ENCODE results near the gene ERC1. TPM values are rescaled to one million over a fixed set of nuclear protein-coding genes. Genes with fewer than 3 reads are reported as not detected.

The ERC1 gene
- polyA plus RNA-seq, 1 donor from 2014 or later = 7.1 TPM

DNA sequence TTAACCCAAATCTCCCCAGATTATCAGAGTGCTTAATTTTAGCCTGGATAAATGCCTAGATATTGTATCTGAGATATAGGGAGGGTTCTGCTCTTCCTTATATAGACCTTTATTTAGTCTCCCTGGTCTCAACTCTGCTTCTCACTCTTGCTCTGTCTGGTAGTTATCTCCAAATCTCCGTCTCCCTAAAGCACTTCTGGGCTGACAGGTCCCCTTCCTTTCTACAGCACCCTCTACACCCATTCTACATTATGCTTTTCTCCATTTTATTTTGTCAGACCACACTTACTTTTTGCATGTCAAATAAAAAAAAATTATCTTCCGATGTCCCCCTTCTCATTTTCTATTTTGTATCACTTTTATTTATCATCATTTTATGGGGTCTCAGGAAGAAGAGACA is 2.0 kb upstream of the ERC1 start:
- Histone ChIP-seq H3K27me3 (ENCODE audit: insufficient read depth, low read depth, low read length) (no peaks in the 10 kb centered on the region), H2AFZ (ENCODE audit: low read depth, low read length) (no peak overlapping the region), H3K4me2 (ENCODE audit: low read length) (peak overlapping the region; percentile 93), H3K27ac (ENCODE audit: low read length) (no peak overlapping the region), H3K79me2 (replicated peaks; ENCODE audit: insufficient read depth, low read length) (peaks cover 33% of the 10 kb centered on the region), H3K36me3 (ENCODE audit: insufficient read depth, low read length) (no peaks in the 10 kb centered on the region), H3K9me3 (ENCODE audit: low read length) (no peaks in the 10 kb centered on the region), H4K20me1 (ENCODE audit: insufficient read depth) (no peaks in the 10 kb centered on the region), H3K9me2 (ENCODE audit: insufficient read depth, low read length) (no peaks in the 10 kb centered on the region), H3F3A (ENCODE audit: insufficient read depth, low read length, poor library complexity, severe bottlenecking) (no peaks in the 10 kb centered on the region), H3K9ac (ENCODE audit: low read length) (peak overlapping the region; percentile 93), H3K4me3 (ENCODE audit: low read length) (peak overlapping the region; percentile 75)
- TF ChIP-seq, protein P1, sequence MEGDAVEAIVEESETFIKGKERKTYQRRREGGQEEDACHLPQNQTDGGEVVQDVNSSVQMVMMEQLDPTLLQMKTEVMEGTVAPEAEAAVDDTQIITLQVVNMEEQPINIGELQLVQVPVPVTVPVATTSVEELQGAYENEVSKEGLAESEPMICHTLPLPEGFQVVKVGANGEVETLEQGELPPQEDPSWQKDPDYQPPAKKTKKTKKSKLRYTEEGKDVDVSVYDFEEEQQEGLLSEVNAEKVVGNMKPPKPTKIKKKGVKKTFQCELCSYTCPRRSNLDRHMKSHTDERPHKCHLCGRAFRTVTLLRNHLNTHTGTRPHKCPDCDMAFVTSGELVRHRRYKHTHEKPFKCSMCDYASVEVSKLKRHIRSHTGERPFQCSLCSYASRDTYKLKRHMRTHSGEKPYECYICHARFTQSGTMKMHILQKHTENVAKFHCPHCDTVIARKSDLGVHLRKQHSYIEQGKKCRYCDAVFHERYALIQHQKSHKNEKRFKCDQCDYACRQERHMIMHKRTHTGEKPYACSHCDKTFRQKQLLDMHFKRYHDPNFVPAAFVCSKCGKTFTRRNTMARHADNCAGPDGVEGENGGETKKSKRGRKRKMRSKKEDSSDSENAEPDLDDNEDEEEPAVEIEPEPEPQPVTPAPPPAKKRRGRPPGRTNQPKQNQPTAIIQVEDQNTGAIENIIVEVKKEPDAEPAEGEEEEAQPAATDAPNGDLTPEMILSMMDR (IDR thresholded peaks at IDR 0.05; ENCODE audit: poor library complexity, severe bottlenecking) = no peak
- no peak for TF ChIP-seq TAF1 (IDR thresholded peaks at IDR 0.05; ENCODE audit: low read depth)
- TF ChIP-seq, protein P2, sequence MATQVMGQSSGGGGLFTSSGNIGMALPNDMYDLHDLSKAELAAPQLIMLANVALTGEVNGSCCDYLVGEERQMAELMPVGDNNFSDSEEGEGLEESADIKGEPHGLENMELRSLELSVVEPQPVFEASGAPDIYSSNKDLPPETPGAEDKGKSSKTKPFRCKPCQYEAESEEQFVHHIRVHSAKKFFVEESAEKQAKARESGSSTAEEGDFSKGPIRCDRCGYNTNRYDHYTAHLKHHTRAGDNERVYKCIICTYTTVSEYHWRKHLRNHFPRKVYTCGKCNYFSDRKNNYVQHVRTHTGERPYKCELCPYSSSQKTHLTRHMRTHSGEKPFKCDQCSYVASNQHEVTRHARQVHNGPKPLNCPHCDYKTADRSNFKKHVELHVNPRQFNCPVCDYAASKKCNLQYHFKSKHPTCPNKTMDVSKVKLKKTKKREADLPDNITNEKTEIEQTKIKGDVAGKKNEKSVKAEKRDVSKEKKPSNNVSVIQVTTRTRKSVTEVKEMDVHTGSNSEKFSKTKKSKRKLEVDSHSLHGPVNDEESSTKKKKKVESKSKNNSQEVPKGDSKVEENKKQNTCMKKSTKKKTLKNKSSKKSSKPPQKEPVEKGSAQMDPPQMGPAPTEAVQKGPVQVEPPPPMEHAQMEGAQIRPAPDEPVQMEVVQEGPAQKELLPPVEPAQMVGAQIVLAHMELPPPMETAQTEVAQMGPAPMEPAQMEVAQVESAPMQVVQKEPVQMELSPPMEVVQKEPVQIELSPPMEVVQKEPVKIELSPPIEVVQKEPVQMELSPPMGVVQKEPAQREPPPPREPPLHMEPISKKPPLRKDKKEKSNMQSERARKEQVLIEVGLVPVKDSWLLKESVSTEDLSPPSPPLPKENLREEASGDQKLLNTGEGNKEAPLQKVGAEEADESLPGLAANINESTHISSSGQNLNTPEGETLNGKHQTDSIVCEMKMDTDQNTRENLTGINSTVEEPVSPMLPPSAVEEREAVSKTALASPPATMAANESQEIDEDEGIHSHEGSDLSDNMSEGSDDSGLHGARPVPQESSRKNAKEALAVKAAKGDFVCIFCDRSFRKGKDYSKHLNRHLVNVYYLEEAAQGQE (IDR thresholded peaks at IDR 0.05; ENCODE audit: borderline replicate concordance) = no peak
- no peak for TF ChIP-seq EP300 (conservative IDR thresholded peaks at IDR 0.05; ENCODE audit: poor library complexity, severe bottlenecking)
- TF ChIP-seq MXI1 (conservative IDR thresholded peaks at IDR 0.05; ENCODE audit: poor library complexity, severe bottlenecking) = no peak
- no peak for TF ChIP-seq POLR2AphosphoS5 (IDR thresholded peaks at IDR 0.05)
- TF ChIP-seq RAD21 (conservative IDR thresholded peaks at IDR 0.05) = no peak
- no peak for TF ChIP-seq EZH2 (IDR thresholded peaks at IDR 0.05; ENCODE audit: borderline replicate concordance, insufficient read depth, low read length, poor library complexity, severe bottlenecking)
- TF ChIP-seq SMC3 (conservative IDR thresholded peaks at IDR 0.05; ENCODE audit: poor library complexity) = no peak

DNA sequence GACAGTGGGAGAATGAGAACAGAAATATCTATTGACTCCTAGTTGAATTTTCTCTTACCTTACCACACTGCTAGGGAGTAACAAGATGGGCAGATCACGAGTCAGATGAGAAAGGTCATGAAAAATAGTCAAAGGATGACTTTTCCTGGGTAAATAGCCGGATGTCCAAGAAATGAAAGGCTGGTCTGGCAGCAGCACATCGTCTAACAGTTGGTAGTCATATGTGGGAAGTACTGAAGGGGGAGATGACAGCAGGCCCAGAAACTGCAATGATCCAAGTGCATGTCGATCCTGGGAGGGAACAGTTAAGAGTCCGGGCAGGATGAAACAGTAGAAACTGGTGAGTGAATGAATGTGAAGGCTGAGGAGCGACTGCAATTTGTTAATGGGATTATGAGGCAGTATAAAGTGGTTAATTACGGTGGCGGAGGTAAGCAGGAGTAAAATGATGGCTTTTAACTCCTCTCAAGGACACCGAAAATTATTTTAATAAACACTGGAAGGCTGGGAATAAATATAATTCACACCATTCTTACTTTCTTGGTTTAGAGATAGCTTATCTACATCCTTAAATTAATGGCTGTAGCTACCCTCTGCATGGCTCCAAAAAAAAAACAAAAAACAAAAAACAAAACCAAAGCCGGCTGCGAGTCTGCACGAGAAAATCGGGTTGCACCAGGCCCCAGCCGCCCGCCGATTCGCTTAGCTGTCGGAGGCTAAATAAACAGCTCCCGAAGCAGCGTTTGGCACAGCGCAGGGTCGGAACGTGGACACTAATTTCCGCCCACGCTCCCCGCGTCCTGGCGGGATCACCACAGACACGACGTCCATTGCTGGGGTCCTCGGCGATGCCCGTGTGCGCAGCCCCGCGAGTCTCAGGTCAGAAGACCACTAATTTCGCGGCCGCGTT is 1.0 kb upstream of the ERC1 start:
- Histone ChIP-seq H3F3A (ENCODE audit: insufficient read depth, low read length, poor library complexity, severe bottlenecking) (no peaks in the 10 kb centered on the region), H3K36me3 (ENCODE audit: insufficient read depth, low read length) (no peaks in the 10 kb centered on the region), H3K27me3 (ENCODE audit: insufficient read depth, low read depth, low read length) (no peaks in the 10 kb centered on the region), H3K9ac (ENCODE audit: low read length) (peak overlapping the region; percentile 93), H4K20me1 (ENCODE audit: insufficient read depth) (no peaks in the 10 kb centered on the region), H3K79me2 (replicated peaks; ENCODE audit: insufficient read depth, low read length) (peaks cover 40% of the 10 kb centered on the region), H3K4me2 (ENCODE audit: low read length) (peak overlapping the region; percentile 93), H3K9me2 (ENCODE audit: insufficient read depth, low read length) (no peaks in the 10 kb centered on the region), H2AFZ (ENCODE audit: low read depth, low read length) (peak overlapping the region; percentile 86), H3K27ac (ENCODE audit: low read length) (peak overlapping the region; percentile 95), H3K4me3 (ENCODE audit: low read length) (peak overlapping the region; percentile 75), H3K9me3 (ENCODE audit: low read length) (no peaks in the 10 kb centered on the region)
- TF ChIP-seq POLR2AphosphoS5 (IDR thresholded peaks at IDR 0.05) (no peak), EZH2 (IDR thresholded peaks at IDR 0.05; ENCODE audit: borderline replicate concordance, insufficient read depth, low read length, poor library complexity, severe bottlenecking) (no peak), SMC3 (conservative IDR thresholded peaks at IDR 0.05; ENCODE audit: poor library complexity) (no peak), TAF1 (IDR thresholded peaks at IDR 0.05; ENCODE audit: low read depth) (no peak), EP300 (conservative IDR thresholded peaks at IDR 0.05; ENCODE audit: poor library complexity, severe bottlenecking) (no peak), RAD21 (conservative IDR thresholded peaks at IDR 0.05) (peak; percentile 20), MXI1 (conservative IDR thresholded peaks at IDR 0.05; ENCODE audit: poor library complexity, severe bottlenecking) (peak; percentile 66)
- TF ChIP-seq, protein P2 (IDR thresholded peaks at IDR 0.05; ENCODE audit: borderline replicate concordance) = no peak
- TF ChIP-seq, protein P1 (IDR thresholded peaks at IDR 0.05; ENCODE audit: poor library complexity, severe bottlenecking) = no peak

All from neural cell (in vitro differentiated cells).